Pericardium fibroblast (primary cell): ENCODE data around the gene C17orf58. TPM values are rescaled to one million over a fixed set of nuclear protein-coding genes. Genes with fewer than 3 reads are reported as not detected.

ENCODE experiments used
- total RNA-seq: library from RNA; depleted of rRNA; stranded (reverse); fragments of >200 nt; gene quantifications from 2 replicates; pipeline ENCODE4 v1.2.3, GENCODE V29; 2015

The C17orf58 gene
- total RNA-seq: 15.8 and 21.3 TPM in 2 replicates

GRCh38 chr17:67996301-67997171 lies at the start of gene C17orf58:
Gene C17orf58, minus strand, starts transcription at chr17:67996469. Its CDS starts 271 bp downstream, at chr17:67996198.

GRCh38 chr17:68035523-68036303 lies 39.4 kb upstream of the C17orf58 start, which contains the start of gene KPNA2:
Gene KPNA2, plus strand, starts transcription at chr17:68035735. Its CDS starts 1,398 bp downstream, at chr17:68037133.

Other genes starting within 250 kb of the C17orf58 start
- gene BPTF, start 171.0 kb downstream of the C17orf58 start, total RNA-seq: 31.7 and 35.5 TPM in 2 replicates
- 56.5 and 96.6 TPM in 2 replicates for gene KPNA2, start 39.3 kb upstream of the C17orf58 start, total RNA-seq